Common myeloid progenitor, CD34-positive (primary cell): ENCODE data around the gene FGD6.

Experiments used
- CTCF ChIA-PET: fragments of 350-600 bp; sonication (Branson Sonifier 250); formaldehyde crosslinking; loops from one replicate; lab custom pipeline; 2021; ENCODE audit warnings: antibody characterized with exemption; lab: Charles Lee
- POLR2A ChIA-PET: fragments of 350-600 bp; sonication (Branson Sonifier 250); formaldehyde crosslinking; loops from one replicate; lab custom pipeline; 2021; ENCODE audit warnings: antibody characterized with exemption; lab: Charles Lee
- DNase-seq, 3 donors: peaks; one replicate each; pipeline versions ENCODE4 v3.0.0 to v3.0.0-alpha.2; 2013
- H3K27ac ChIP-seq, 2 experiments: 1 replicate in 1 of 2; 2 replicates in 1 of 2; pipeline ENCODE4 v1.7.0; 2013; ENCODE audit warnings: inconsistent platforms in 2 of 2, low read length in 2 of 2, mild to moderate bottlenecking in 2 of 2, low read depth in 1 of 2, moderate library complexity in 1 of 2; ENCODE audit not compliant: severe bottlenecking in 2 of 2, insufficient read depth in 1 of 2, poor library complexity in 1 of 2
- H3K27me3 ChIP-seq, 5 experiments: replicated peaks in 2 of 5; 1 replicate in 3 of 5; 2 replicates in 2 of 5; pipeline versions ENCODE4 v1.6.1 to v1.7.0; 2013; ENCODE audit warnings: low read length in 4 of 5, mild to moderate bottlenecking in 2 of 5, moderate library complexity in 2 of 5, inconsistent platforms in 1 of 5; ENCODE audit not compliant: insufficient read depth in 5 of 5, control insufficient read depth in 4 of 5
- H3K36me3 ChIP-seq, 4 experiments: 1 replicate in 2 of 4; 2 replicates in 2 of 4; pipeline versions ENCODE4 v1.6.1 to v1.7.0; 2013; ENCODE audit warnings: low read length in 3 of 4, control low read depth in 1 of 4, mild to moderate bottlenecking in 1 of 4; ENCODE audit not compliant: control insufficient read depth in 4 of 4, insufficient read depth in 4 of 4
- H3K4me1 ChIP-seq, 4 experiments: 1 replicate in 3 of 4; 2 replicates in 1 of 4; pipeline versions ENCODE4 v1.6.1 to v1.7.1; 2013; ENCODE audit warnings: low read length in 3 of 4, mild to moderate bottlenecking in 3 of 4, control low read depth in 1 of 4, inconsistent platforms in 1 of 4, moderate library complexity in 1 of 4; ENCODE audit not compliant: control insufficient read depth in 4 of 4, insufficient read depth in 4 of 4; ENCODE audit errors: control extremely low read depth in 1 of 4
- H3K4me3 ChIP-seq, 7 experiments: 1 replicate in 4 of 7; 2 replicates in 3 of 7; pipeline versions ENCODE4 v1.5.1 to v1.7.0; 2013; ENCODE audit warnings: mild to moderate bottlenecking in 7 of 7, low read length in 6 of 7, moderate library complexity in 6 of 7, inconsistent platforms in 2 of 7, low read depth in 2 of 7, control low read depth in 1 of 7; ENCODE audit not compliant: insufficient read depth in 4 of 7, control insufficient read depth in 1 of 7; ENCODE audit errors: extremely low read depth in 1 of 7
- H3K9me3 ChIP-seq, 5 experiments: 1 replicate in 4 of 5; 2 replicates in 1 of 5; pipeline versions ENCODE4 v1.6.1 to v1.7.1; 2013; ENCODE audit warnings: low read length in 4 of 5, mild to moderate bottlenecking in 2 of 5, inconsistent platforms in 1 of 5, low read depth in 1 of 5, moderate library complexity in 1 of 5; ENCODE audit not compliant: control insufficient read depth in 4 of 5, insufficient read depth in 2 of 5; ENCODE audit errors: control extremely low read depth in 1 of 5
- WGBS: methylation state at CpG from one replicate; pipeline ENCODE4 v1.1.5; 2013; ENCODE audit not compliant: insufficient coverage; 5-methylcytosine and 5-hydroxymethylcytosine counted together

FGD6 gene

GRCh38 chr12:95218150-95219133 lies 1.2 kb upstream of the FGD6 start:
- Histone ChIP-seq H3K9me3 (no peaks in the 10 kb centered on the region), H3K4me3 (peak overlapping the region; percentile 57 to 100 (median 95)), H3K27ac (peak overlapping the region; percentile 88 to 95), H3K27me3 (peaks cover 0 to 2% (median 0%) of the 10 kb centered on the region in 5 experiments), H3K4me1 (peaks cover 7 to 30% (median 17%) of the 10 kb centered on the region in 4 experiments), H3K36me3 (no peaks in the 10 kb centered on the region)
- DNase-seq: peak; percentile 61 to 86 (median 81)
- POLR2A ChIA-PET: no interaction called here
- under 1% methylated on average over 25 of the region's 35 CpGs for WGBS
- CTCF ChIA-PET: interaction anchor here (0.7 to 1.9 kb wide), 4 partner anchors 7 to 101 kb away, joined by 3 to 15 read pairs (median 4); no protein-coding TSS in a partner anchor

- H3K27me3 ChIP-seq: peaks cover 0 to 2% (median 0%) of the 10 kb centered on the region in 5 experiments
- peak overlapping the region in 1 of 2 experiments; percentile 61 for H3K27ac ChIP-seq
- DNase-seq: peak in 1 of 3 donors; percentile 25
- POLR2A ChIA-PET: interaction anchor here (0.7 to 0.9 kb wide), 3 partner anchors 13 to 55 kb away, joined by 3 read pairs; no protein-coding TSS in a partner anchor
- CTCF ChIA-PET: interaction anchor here (0.8 to 1.9 kb wide), 12 partner anchors 9 to 143 kb away, joined by 3 to 15 read pairs (median 4); partner anchors contain the start of gene NR2C1
- H3K4me3 ChIP-seq: peak overlapping the region; percentile 85 to 100 (median 94)
- 0% methylated on average over 38 of the region's 45 CpGs for WGBS
- H3K36me3 ChIP-seq: no peaks in the 10 kb centered on the region
- peaks cover 7 to 30% (median 17%) of the 10 kb centered on the region in 4 experiments for H3K4me1 ChIP-seq
- no peaks in the 10 kb centered on the region for H3K9me3 ChIP-seq
Measured at GRCh38 chr12:95216711-95217376, 423 bp downstream of the FGD6 start.

GRCh38 chr12:95215949-95216348 lies 1.3 kb downstream of the FGD6 start:
- no peaks in the 10 kb centered on the region for H3K36me3 ChIP-seq
- no CpG with 5 or more reads among the region's 1 CpG for WGBS
- H3K27ac ChIP-seq: no peak overlapping the region
- H3K4me3 ChIP-seq: peak overlapping the region in 4 of 7 experiments; percentile 90 to 95 (median 92)
- DNase-seq: peak in 1 of 3 donors; percentile 23
- peaks cover 7 to 30% (median 17%) of the 10 kb centered on the region in 4 experiments for H3K4me1 ChIP-seq
- peaks cover 0 to 2% (median 0%) of the 10 kb centered on the region in 5 experiments for H3K27me3 ChIP-seq
- H3K9me3 ChIP-seq: no peaks in the 10 kb centered on the region
- ChIA-PET CTCF (interaction anchor here (0.9 to 1.9 kb wide), 6 partner anchors 10 to 99 kb away, joined by 3 to 6 read pairs (median 3); no protein-coding TSS in a partner anchor), POLR2A (no interaction called here)

- Histone ChIP-seq H3K27ac (no peak overlapping the region), H3K4me3 (no peak overlapping the region), H3K36me3 (peaks cover 0 to 2% (median 0%) of the 10 kb centered on the region in 4 experiments), H3K4me1 (peaks cover 7 to 21% (median 14%) of the 10 kb centered on the region in 4 experiments), H3K27me3 (peaks cover 0 to 2% (median 0%) of the 10 kb centered on the region in 5 experiments), H3K9me3 (no peaks in the 10 kb centered on the region)
- no peak for DNase-seq
- no CpG with 5 or more reads among the region's 3 CpGs for WGBS
- CTCF ChIA-PET: interaction anchor here (1.2 kb wide), 1 partner anchor 32 kb away, joined by 3 read pairs; no protein-coding TSS in a partner anchor
- POLR2A ChIA-PET: no interaction called here
Measured at GRCh38 chr12:95214466-95214865, 2.8 kb downstream of the FGD6 start.

- no peaks in the 10 kb centered on the region for H3K9me3 ChIP-seq
- DNase-seq: no peak
- POLR2A ChIA-PET: no interaction called here
- WGBS: 100% methylated on average over 1 of the region's 1 CpG
- no peak overlapping the region for H3K4me3 ChIP-seq
- H3K36me3 ChIP-seq: peaks cover 0 to 2% (median 0%) of the 10 kb centered on the region in 4 experiments
- H3K4me1 ChIP-seq: peaks cover 6 to 21% (median 10%) of the 10 kb centered on the region in 4 experiments
- CTCF ChIA-PET: interaction anchor here (1.2 kb wide), 1 partner anchor 32 kb away, joined by 3 read pairs; no protein-coding TSS in a partner anchor
- H3K27me3 ChIP-seq: peaks cover 0 to 2% (median 0%) of the 10 kb centered on the region in 5 experiments
- H3K27ac ChIP-seq: no peak overlapping the region
Measured at GRCh38 chr12:95213928-95214327, 3.3 kb downstream of the FGD6 start.

- H3K4me1 ChIP-seq: peaks cover 5 to 21% (median 7%) of the 10 kb centered on the region in 4 experiments
- no peak overlapping the region for H3K4me3 ChIP-seq
- peaks cover 0 to 2% (median 0%) of the 10 kb centered on the region in 4 experiments for H3K36me3 ChIP-seq
- H3K9me3 ChIP-seq: no peaks in the 10 kb centered on the region
- peaks cover 0 to 2% (median 0%) of the 10 kb centered on the region in 5 experiments for H3K27me3 ChIP-seq
- no peak overlapping the region for H3K27ac ChIP-seq
- DNase-seq: no peak
- ChIA-PET CTCF (interaction anchor here (0.6 to 1.5 kb wide), 3 partner anchors 33 to 96 kb away, joined by 3 to 4 read pairs (median 3); no protein-coding TSS in a partner anchor), POLR2A (no interaction called here)
- whole genome bisulfite sequencing: no CpG with 5 or more reads among the region's 4 CpGs
Measured at GRCh38 chr12:95213119-95213518, 4.1 kb downstream of the FGD6 start.
